ENCODE data around the gene SCGB1A1.

GRCh38 chr11:62463121-62463542 is 44.3 kb downstream of the SCGB1A1 start:
- TF ChIP-seq, protein P1, sequence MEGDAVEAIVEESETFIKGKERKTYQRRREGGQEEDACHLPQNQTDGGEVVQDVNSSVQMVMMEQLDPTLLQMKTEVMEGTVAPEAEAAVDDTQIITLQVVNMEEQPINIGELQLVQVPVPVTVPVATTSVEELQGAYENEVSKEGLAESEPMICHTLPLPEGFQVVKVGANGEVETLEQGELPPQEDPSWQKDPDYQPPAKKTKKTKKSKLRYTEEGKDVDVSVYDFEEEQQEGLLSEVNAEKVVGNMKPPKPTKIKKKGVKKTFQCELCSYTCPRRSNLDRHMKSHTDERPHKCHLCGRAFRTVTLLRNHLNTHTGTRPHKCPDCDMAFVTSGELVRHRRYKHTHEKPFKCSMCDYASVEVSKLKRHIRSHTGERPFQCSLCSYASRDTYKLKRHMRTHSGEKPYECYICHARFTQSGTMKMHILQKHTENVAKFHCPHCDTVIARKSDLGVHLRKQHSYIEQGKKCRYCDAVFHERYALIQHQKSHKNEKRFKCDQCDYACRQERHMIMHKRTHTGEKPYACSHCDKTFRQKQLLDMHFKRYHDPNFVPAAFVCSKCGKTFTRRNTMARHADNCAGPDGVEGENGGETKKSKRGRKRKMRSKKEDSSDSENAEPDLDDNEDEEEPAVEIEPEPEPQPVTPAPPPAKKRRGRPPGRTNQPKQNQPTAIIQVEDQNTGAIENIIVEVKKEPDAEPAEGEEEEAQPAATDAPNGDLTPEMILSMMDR (IDR thresholded peaks at IDR 0.05), result no peak
- TF ChIP-seq EZH2 (IDR thresholded peaks at IDR 0.05), result no peak
